H9 (cell line): Measurements from ENCODE around the gene UQCR11. TPM values are rescaled to one million over a fixed set of nuclear protein-coding genes. Genes with fewer than 3 reads are reported as not detected.

Experiments used
- DNase-seq: peaks from one replicate; pipeline ENCODE4 v3.0.0-alpha.2; 2017
- H2AFZ ChIP-seq: one replicate; pipeline ENCODE4 v1.6.1; 2013; ENCODE audit warnings: mild to moderate bottlenecking, low read length, control low read depth, moderate library complexity
- H2AK5ac ChIP-seq: 2 replicates; pipeline ENCODE4 v1.6.1; 2013; ENCODE audit warnings: low read length, control low read depth, mixed read lengths; ENCODE audit not compliant: insufficient read length
- H2BK120ac ChIP-seq: one replicate; pipeline ENCODE4 v1.6.1; 2013; ENCODE audit warnings: low read depth, mild to moderate bottlenecking, low read length, control low read depth, inconsistent platforms; ENCODE audit not compliant: poor library complexity, severe bottlenecking
- H2BK12ac ChIP-seq: 2 replicates; pipeline ENCODE4 v1.6.1; 2013; ENCODE audit warnings: low read length, control low read depth, mixed read lengths, low read depth; ENCODE audit not compliant: insufficient read length
- H2BK15ac ChIP-seq: 2 replicates; pipeline ENCODE4 v1.6.1; 2013; ENCODE audit warnings: low read depth, low read length, control low read depth
- H2BK20ac ChIP-seq: one replicate; pipeline ENCODE4 v1.6.1; 2013; ENCODE audit warnings: low read depth, mild to moderate bottlenecking, low read length, control low read depth, inconsistent platforms; ENCODE audit not compliant: poor library complexity, severe bottlenecking
- H2BK5ac ChIP-seq: 2 replicates; pipeline ENCODE4 v1.6.1; 2013; ENCODE audit warnings: low read length, control low read depth, mixed read lengths; ENCODE audit not compliant: insufficient read length
- H3K14ac ChIP-seq: 2 replicates; pipeline ENCODE4 v1.6.1; 2013; ENCODE audit warnings: low read length, control low read depth; ENCODE audit not compliant: insufficient read depth
- H3K18ac ChIP-seq: 2 replicates; pipeline ENCODE4 v1.6.1; 2013; ENCODE audit warnings: low read depth, mild to moderate bottlenecking, mixed read lengths, low read length, control low read depth; ENCODE audit not compliant: insufficient read length
- H3K23ac ChIP-seq: 2 replicates; pipeline ENCODE4 v1.6.1; 2013; ENCODE audit warnings: low read length, control low read depth, mixed read lengths, low read depth; ENCODE audit not compliant: insufficient read length
- H3K23me2 ChIP-seq: 2 replicates; pipeline ENCODE4 v1.6.1; 2013; ENCODE audit warnings: low read depth, mild to moderate bottlenecking, mixed read lengths, low read length, control low read depth; ENCODE audit not compliant: insufficient read length, poor library complexity, severe bottlenecking
- H3K27ac ChIP-seq: 2 replicates; pipeline ENCODE4 v1.5.1; 2013; ENCODE audit warnings: low read length, control low read depth, mixed read lengths, low read depth; ENCODE audit not compliant: insufficient read length
- H3K27me3 ChIP-seq: 2 replicates; pipeline ENCODE4 v1.6.1; 2013; ENCODE audit warnings: low read length, control low read depth, inconsistent platforms; ENCODE audit not compliant: insufficient read depth
- H3K4ac ChIP-seq: 2 replicates; pipeline ENCODE4 v1.6.1; 2013; ENCODE audit warnings: low read depth, mild to moderate bottlenecking, control low read depth, inconsistent platforms, low read length, moderate library complexity
- H3K4me1 ChIP-seq: 2 replicates; pipeline ENCODE4 v1.6.1; 2013; ENCODE audit warnings: low read length, control low read depth, inconsistent platforms; ENCODE audit not compliant: insufficient read depth
- H3K4me2 ChIP-seq: 2 replicates; pipeline ENCODE4 v1.6.1; 2013; ENCODE audit warnings: low read length, control low read depth, mixed read lengths; ENCODE audit not compliant: insufficient read length, insufficient read depth
- H3K56ac ChIP-seq: 2 replicates; pipeline ENCODE4 v1.6.1; 2013; ENCODE audit warnings: low read depth, mild to moderate bottlenecking, mixed read lengths, low read length, control low read depth; ENCODE audit not compliant: insufficient read length
- H3K79me1 ChIP-seq: 2 replicates; pipeline ENCODE4 v1.6.1; 2013; ENCODE audit warnings: low read depth, mild to moderate bottlenecking, moderate library complexity, low read length, control low read depth, inconsistent platforms; ENCODE audit not compliant: insufficient read depth, poor library complexity, severe bottlenecking
- H3K79me2 ChIP-seq: 2 replicates; pipeline ENCODE4 v1.6.1; 2013; ENCODE audit warnings: low read length, control low read depth, inconsistent platforms; ENCODE audit not compliant: insufficient read depth
- H3K9ac ChIP-seq: 2 replicates; pipeline ENCODE4 v1.6.1; 2013; ENCODE audit warnings: low read length, control low read depth, mixed read lengths; ENCODE audit not compliant: insufficient read length; ENCODE audit errors: extremely low read depth
- H3K9me3 ChIP-seq: one replicate; pipeline ENCODE4 v1.6.1; 2013; ENCODE audit warnings: low read depth, low read length, inconsistent platforms; ENCODE audit not compliant: control insufficient read depth
- H3T11ph ChIP-seq: one replicate; pipeline ENCODE4 v1.6.1; 2013; ENCODE audit warnings: mild to moderate bottlenecking, low read length, control low read depth, inconsistent platforms
- H4K20me1 ChIP-seq: one replicate; pipeline ENCODE4 v1.6.1; 2013; ENCODE audit not compliant: control insufficient read depth, insufficient read length, insufficient read depth
- H4K5ac ChIP-seq: 2 replicates; pipeline ENCODE4 v1.6.1; 2013; ENCODE audit warnings: low read depth, mild to moderate bottlenecking, mixed read lengths, low read length, control low read depth; ENCODE audit not compliant: insufficient read length
- H4K8ac ChIP-seq: replicated peaks from 2 replicates; pipeline ENCODE4 v1.6.1; 2013; ENCODE audit warnings: low read length, control low read depth, mixed read lengths, low read depth; ENCODE audit not compliant: insufficient read length
- H4K91ac ChIP-seq: 2 replicates; pipeline ENCODE4 v1.6.1; 2013; ENCODE audit warnings: low read depth, mild to moderate bottlenecking, moderate library complexity, mixed read lengths, low read length, control low read depth; ENCODE audit not compliant: insufficient read length
- H3K27ac Mint-ChIP-seq, 3 experiments: 2 replicates in 2 of 3; 3 replicates in 1 of 3; pipeline ENCODE4 v1.8.0; 2020 to 2021; ENCODE audit warnings: mixed read lengths in 3 of 3, mild to moderate bottlenecking in 1 of 3, moderate library complexity in 1 of 3
- H3K27me3 Mint-ChIP-seq: 2 replicates; pipeline ENCODE4 v1.8.0; 2021; ENCODE audit warnings: low read depth, mild to moderate bottlenecking, moderate library complexity, mixed read lengths
- H3K36me3 Mint-ChIP-seq, 3 experiments: 2 replicates in 2 of 3; 3 replicates in 1 of 3; pipeline ENCODE4 v1.8.0; 2020 to 2021; ENCODE audit warnings: low read depth in 3 of 3, mixed read lengths in 3 of 3; ENCODE audit not compliant: insufficient read depth in 1 of 3
- H3K4me1 Mint-ChIP-seq, 2 experiments: 2 replicates each; pipeline ENCODE4 v1.8.0; 2020; ENCODE audit warnings: mixed read lengths in 2 of 2
- H3K4me3 Mint-ChIP-seq, 2 experiments: 2 replicates in 1 of 2; 3 replicates in 1 of 2; pipeline ENCODE4 v1.8.0; 2020 to 2021; ENCODE audit warnings: mild to moderate bottlenecking in 2 of 2, mixed read lengths in 2 of 2, moderate library complexity in 1 of 2
- H3K9me3 Mint-ChIP-seq, 2 experiments: 2 replicates in 1 of 2; 3 replicates in 1 of 2; pipeline ENCODE4 v1.8.0; 2020; ENCODE audit warnings: mild to moderate bottlenecking in 2 of 2, mixed read lengths in 2 of 2, moderate library complexity in 1 of 2
- CTCF ChIP-seq: fragments of 200-600 bp; sonication (generic); conservative IDR thresholded peaks from 3 replicates; pipeline ENCODE4 v1.8.0; 2021; ENCODE audit warnings: antibody characterized with exemption, mild to moderate bottlenecking
- WGBS: extraction: QIAGEN DNeasy Blood & Tissue Kit; methylation state at CpG from one replicate; pipeline ENCODE4 v1.1.7; 2013; ENCODE audit warnings: missing lambda C conversion rate, low lambda C conversion rate, mixed read lengths; ENCODE audit not compliant: insufficient read length; ENCODE audit errors: extremely low coverage; 5-methylcytosine and 5-hydroxymethylcytosine counted together
- total RNA-seq: library from RNA; stranded (reverse); gene quantifications from 2 replicates; pipeline ENCODE4 v1.2.1, GENCODE V29; 2021

Gene UQCR11
- total RNA-seq, 1 experiment from 2014 or later, result 174 TPM

GRCh38 chr19:1592755-1593500, 12.3 kb downstream of the UQCR11 start, which contains the start of gene MBD3:
Gene MBD3 (minus strand): TSS chr19:1592865. CDS start chr19:1592631, 234 bp downstream.
- H3K23ac ChIP-seq, result no peak within 1 kb of the TSS
- H3K4ac ChIP-seq, result peak within 1 kb of the TSS; percentile 93
- H3K27ac ChIP-seq, result peak within 1 kb of the TSS; percentile 78
- H3K79me1 ChIP-seq, result no peaks in the 10 kb centered on the region
- H3K9me3 Mint-ChIP-seq, result no peaks in the 10 kb centered on the region
- WGBS, result no CpG with 5 or more reads among the region's 68 CpGs
- peak within 1 kb of the TSS; percentile 98 for H4K91ac ChIP-seq
- H2BK15ac ChIP-seq, result no peak within 1 kb of the TSS
- H3K14ac ChIP-seq, result peak within 1 kb of the TSS; percentile 99
- no peaks in the 10 kb centered on the region for H3K9me3 ChIP-seq
- H2BK5ac ChIP-seq, result no peak within 1 kb of the TSS
- H2AFZ ChIP-seq, result no peak within 1 kb of the TSS
- H2BK20ac ChIP-seq, result no peak within 1 kb of the TSS
- peak within 1 kb of the TSS; percentile 100 for H3K18ac ChIP-seq
- TF ChIP-seq CTCF, result no peak
- H4K20me1 ChIP-seq, result no peaks in the 10 kb centered on the region
- peaks cover 1% of the 10 kb centered on the region; the same call in 1 of the 2 replicates for H3K27me3 Mint-ChIP-seq
- peaks cover 12 to 40% (median 25%) of the 10 kb centered on the region in 3 experiments; a peak in 6 of 7 replicates for H3K36me3 Mint-ChIP-seq
- no peak within 1 kb of the TSS for H3K56ac ChIP-seq
- H3K9ac ChIP-seq, result peak within 1 kb of the TSS; percentile 81
- peaks cover 10% of the 10 kb centered on the region; the same call in 1 of the 2 replicates for H3K79me2 ChIP-seq
- peak within 1 kb of the TSS; percentile 20 for H4K5ac ChIP-seq
- H3K4me2 ChIP-seq, result peak within 1 kb of the TSS; percentile 77
- H2BK12ac ChIP-seq, result no peak within 1 kb of the TSS
- peak; percentile 95 for DNase-seq
- H2AK5ac ChIP-seq, result no peak within 1 kb of the TSS
- H3K27me3 ChIP-seq, result no peaks in the 10 kb centered on the region
- peaks cover 16 to 20% of the 10 kb centered on the region in 2 experiments for H3K4me1 Mint-ChIP-seq
- H3T11ph ChIP-seq, result peak within 1 kb of the TSS; percentile 78
- H2BK120ac ChIP-seq, result peak within 1 kb of the TSS; percentile 96
- H3K27ac Mint-ChIP-seq, result peak within 1 kb of the TSS; percentile 89 to 97 (median 97); a peak in 6 of 7 replicates
- H4K8ac ChIP-seq, result no peak within 1 kb of the TSS
- H3K4me1 ChIP-seq, result no peaks in the 10 kb centered on the region
- peaks cover 12% of the 10 kb centered on the region for H3K23me2 ChIP-seq
- H3K4me3 Mint-ChIP-seq, result peak within 1 kb of the TSS; percentile 83 to 87
